Erythroblast (primary cell): Measurements from ENCODE around the gene KCNB1.
A peak's percentile ranks its signal among the peaks of the same experiment; 100 is the strongest.
"Not testable (repeated sequence)": the region's sequence is repeated elsewhere in the genome, so short reads cannot be mapped to it uniquely, and the experiment has no call there.

Experiments
- DNase-seq, 2 experiments: peaks; one replicate each; lab custom pipeline; 2025; lab: John Stamatoyannopoulos, UW
- GATA1 ChIP-seq: IDR thresholded peaks from 2 replicates; pipeline ENCODE4 v1.6.1; 2011; ENCODE audit warnings: low read depth, mild to moderate bottlenecking, control low read depth, low read length, moderate library complexity
- POLR2A ChIP-seq: IDR thresholded peaks from 2 replicates; pipeline ENCODE4 v1.6.1; 2011; ENCODE audit warnings: mild to moderate bottlenecking, low read length

The KCNB1 gene

DNA sequence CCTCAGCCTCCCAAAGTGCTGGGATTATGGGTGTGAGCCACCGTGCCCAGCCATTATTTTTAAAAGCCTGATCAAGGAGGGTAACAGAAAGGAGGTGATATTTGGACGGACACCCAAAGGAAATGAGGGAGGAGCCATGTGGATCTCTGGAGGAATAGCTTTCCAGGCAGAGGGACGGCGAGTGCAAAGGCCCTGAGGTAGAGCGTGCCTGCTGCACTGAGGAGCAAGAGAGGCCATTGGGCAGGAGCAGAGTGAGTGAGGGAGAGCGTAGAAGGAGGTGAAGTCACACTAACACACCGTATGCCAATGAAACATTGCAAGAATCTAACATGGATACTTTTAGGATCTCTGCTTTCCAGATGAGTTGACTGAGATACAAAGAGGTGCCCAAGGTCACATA is 145.7 kb downstream of the KCNB1 start:
- TF ChIP-seq POLR2A = no peak
- TF ChIP-seq GATA1 = no peak
- no peak for DNase-seq

DNA sequence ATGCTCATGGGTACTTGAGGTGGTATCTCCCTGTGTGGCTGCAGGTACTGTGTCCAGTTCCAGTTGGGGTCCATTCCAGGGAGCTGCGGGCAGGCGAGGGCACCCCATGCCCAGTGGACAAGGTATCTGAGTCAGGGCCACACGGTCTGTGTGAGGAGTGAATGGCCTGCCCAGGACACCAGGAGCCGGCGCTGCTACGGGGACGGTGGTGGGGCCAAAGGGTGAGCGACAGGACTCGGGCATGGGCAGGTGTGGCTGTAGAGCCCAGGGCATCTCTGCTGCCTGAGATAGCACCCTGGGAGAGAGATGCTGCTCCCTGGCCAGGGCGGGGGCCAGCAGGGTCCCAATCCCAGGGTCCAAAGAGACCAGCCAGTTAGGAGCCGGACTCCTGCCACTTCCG is 147.0 kb downstream of the KCNB1 start:
- TF ChIP-seq POLR2A (no peak), GATA1 (no peak)
- DNase-seq = no peak

DNA sequence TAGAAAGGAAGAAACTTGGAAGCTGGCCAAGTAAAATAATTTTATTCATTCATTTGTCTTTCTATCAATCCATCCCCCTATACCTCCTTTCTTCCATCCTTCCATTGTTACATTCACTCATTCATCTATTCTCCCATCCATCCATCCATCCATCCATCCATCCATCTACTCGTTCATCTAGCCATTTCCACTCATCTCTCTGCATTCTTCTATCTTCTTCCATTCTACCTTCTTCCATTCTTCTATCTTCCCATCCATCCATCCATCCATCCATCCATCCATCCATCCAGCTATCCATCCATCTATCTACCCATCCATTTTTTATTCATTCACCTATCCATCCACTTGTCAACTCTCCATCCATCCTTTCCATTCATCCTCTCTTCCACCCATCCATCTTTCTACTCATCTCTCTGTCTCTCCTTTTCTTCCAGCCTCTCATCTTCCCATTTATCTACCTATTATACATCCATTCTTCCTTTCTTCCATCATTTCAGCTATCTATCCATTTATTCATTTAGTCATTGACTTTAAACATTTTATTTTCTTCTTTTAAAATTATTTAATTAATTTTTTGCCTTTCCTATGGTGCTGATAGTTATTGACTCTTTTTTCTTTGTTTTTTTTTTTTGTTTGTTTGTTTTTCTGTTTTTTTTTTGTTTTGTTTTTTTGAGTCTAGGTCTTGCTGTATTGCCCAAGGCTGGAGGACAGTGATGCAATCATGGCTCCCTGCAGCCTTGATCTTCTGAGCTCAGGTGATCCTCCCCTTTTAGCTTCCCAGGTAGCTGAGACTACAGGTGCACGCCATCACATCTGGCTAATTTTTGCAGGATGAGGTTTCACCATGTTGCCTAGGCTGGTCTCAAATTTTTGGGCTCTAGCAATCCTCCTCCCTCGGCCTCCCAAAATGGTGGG is 151.5 kb downstream of the KCNB1 start:
- DNase-seq = no peak
- TF ChIP-seq GATA1 = no peak
- no peak for TF ChIP-seq POLR2A

DNA sequence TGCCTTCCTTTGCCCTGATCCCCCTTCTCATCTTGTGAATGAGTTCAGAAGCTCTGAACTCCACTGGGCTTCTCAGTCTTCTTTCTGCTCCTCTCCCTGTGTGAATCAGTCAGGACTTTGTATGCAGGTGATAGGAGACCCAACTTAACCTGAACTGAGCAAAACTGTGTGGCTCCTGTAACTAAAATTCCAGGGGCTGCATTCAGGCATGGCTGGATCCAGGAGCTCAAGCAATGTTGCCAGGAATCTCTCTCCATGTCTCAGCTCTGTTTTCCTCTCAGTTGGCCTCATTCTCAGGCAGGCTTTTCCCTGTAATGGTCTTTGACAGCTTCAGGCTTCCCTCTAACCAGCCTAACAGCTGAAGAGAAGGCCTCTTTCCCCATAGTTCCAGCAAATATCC is 153.7 kb downstream of the KCNB1 start:
- DNase-seq = no peak
- TF ChIP-seq GATA1 = no peak
- TF ChIP-seq POLR2A = no peak

DNA sequence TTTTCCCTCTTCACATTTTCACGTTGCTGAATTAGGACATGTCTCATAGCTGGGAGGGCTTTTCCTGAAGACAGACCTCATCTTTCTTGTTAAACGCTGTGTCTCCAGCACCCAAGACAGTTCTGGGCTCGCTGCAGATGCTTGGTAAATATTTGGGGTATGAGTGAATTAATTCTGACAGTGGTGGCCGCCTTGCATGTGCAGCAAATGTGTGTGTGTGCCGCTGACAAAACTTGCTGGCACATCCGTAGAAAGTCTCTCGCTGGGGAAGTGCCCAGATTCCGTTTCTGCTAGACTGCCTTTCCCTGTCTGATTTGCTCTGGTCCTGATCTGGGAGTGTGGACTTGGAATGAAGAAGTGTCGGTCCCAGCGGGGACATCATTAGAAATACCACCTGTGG is 156.4 kb downstream of the KCNB1 start:
- no peak for DNase-seq
- no peak for TF ChIP-seq GATA1

DNA sequence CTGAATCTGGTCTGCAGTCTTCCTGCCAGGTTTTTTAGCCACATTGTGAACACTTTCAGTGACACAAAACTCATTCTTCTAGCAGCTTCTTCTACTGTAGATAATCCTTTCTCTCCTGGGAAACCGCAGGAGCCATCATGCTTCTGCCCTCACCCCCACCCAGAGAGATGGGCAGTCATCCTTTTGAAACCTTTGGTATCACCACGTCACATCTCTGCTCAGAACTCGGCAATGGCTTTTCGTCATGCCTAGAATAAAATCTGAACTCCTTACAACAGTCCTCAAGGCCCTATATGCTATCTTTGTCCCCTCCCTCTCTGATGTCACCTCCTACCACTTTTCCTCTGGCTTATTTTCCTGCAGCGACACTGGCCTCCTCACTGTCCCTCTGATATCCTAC is 158.2 kb downstream of the KCNB1 start:
- TF ChIP-seq GATA1 (no peak), POLR2A (no peak)
- no peak for DNase-seq

DNA sequence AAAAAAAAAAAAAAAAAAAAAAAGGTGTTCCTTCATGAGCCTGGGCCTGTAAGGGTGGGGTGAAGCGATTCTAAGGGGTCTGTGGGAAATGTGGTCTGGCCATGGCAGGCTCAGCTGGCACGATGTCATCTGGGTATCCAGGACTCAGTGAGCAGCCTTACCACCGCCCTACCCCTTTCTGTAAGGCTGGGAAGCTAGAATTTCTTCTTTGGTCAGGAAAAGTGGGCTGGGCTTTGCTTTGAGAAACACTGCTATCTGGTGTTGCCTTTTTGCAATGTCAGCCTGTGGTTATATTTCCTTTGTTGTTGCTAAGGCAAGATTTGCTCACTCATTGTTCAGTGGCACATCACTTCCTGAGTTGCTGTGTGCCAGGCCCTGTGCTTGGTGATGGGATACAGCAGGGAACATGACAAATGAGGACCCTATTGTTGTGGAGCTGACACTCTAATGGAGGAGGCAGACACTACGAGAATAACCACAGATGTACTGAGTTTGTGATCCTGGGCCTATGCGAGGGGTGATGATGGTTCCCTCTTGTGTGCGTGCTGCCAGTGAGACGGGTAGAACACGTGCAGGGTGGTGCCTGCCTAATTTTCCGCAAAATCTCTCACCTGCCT is 158.7 kb downstream of the KCNB1 start:
- TF ChIP-seq POLR2A = no peak
- TF ChIP-seq GATA1 = no peak
- DNase-seq = peak; percentile 34 to 46

DNA sequence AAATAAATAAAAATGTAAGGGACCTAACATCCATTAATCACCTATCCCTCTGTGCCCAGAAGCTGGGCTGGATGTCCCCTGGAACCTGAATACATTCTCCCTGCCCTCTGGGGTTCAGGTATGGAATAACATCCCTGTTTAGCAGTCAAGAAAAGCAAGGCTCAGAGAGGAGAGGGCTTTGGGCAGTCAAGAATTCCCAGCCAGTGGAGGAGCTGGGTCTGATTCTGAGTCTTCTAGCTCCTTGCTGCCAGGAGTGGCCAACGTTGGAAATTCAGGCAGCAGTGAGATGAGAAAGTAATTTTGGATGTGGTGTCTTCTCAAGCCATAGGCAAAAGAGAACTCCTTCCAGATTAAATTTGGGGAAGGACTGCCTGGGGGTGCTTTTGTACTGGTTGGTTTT is 162.0 kb downstream of the KCNB1 start:
- peak in 1 of 2 experiments; percentile 15 for DNase-seq
- TF ChIP-seq POLR2A (no peak), GATA1 (no peak)

DNA sequence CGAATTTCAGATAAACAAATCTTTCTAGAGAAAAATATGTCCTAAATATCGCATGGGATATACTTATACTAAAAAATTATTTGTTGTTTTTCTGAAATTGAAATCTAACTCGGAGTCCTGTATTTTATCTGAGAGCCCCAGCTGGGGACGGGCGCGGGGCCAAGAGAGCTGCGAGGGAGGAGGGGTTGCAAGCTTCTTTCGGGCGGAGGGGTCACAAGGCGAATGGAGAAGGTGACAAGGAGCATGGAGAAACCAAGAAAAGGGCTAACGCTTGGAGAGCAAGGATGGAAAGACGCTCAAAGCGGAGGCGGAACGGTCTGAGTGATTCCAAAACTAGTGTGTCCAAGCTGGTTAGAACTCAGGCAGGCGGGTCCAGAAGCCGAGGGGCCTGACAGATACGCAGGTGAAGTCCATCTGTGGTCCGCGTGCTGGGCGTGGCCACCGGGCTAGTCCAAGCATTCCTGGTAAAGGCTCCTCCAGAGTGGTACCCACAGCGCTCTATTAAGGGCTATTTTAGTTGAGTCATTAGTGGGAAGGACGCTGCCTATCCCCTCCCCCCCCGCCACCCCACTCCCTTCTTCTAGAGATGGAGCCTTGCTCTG is 163.2 kb downstream of the KCNB1 start:
- DNase-seq = peak; percentile 66 to 70
- no peak for TF ChIP-seq POLR2A
- no peak for TF ChIP-seq GATA1

DNA sequence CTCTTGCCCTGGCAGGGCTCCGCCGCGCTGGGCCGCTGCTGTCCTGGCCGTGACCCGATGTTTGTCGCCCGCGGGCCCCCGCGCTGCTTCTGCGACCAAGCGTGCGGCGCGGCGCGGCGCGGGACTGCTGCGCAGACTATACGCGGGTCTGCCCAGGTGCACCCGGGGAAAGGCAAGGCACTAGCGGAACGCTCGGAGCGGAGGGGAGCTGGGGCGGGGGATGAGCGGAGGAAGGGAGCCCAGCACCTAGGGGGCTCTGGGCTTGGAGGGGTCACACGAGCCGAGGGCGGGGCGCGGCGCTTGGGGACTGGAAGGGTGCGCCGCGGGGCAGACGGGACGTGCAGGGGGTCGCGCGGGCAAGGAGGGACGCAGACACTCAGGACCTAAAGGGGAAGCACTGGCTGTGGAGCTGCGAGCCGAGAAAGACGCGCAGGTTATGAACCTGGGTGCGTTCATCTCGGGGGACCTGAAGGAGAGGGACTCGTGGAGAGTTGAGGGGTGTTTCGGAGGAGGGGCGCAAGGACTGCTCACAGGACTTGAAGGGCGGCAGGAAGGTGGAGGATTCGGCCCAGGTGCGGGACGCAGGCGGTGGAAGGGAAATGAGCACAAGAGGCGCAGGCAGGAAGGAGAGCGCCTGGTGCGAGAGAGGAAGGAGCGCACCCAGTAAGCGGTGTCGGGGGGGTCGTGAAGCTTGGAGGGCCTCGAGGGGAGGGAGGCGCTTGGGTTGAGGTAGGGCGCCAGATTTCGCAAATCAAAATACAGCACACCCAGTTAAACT is 163.8 kb downstream of the KCNB1 start:
- TF ChIP-seq GATA1 (no peak), POLR2A (no peak)
- DNase-seq = no peak

DNA sequence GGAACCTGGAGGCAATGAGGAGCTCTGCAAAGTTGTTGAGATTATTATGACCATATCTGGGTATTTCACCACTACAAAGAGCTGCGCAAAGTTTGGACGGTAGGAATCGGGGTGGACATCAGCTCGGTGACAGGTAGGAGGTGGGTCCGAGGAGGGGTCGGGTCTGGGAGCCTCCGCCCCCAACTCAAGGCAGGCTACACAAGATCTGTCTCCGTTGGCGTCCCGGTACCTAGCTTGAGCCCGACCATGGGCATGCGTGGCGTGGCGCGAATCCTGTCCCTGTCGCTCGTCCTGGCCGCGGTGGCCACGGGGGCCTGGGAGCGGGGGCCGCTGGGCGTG is 164.4 kb downstream of the KCNB1 start:
- TF ChIP-seq POLR2A (no peak), GATA1 (no peak)
- DNase-seq = no peak

DNA sequence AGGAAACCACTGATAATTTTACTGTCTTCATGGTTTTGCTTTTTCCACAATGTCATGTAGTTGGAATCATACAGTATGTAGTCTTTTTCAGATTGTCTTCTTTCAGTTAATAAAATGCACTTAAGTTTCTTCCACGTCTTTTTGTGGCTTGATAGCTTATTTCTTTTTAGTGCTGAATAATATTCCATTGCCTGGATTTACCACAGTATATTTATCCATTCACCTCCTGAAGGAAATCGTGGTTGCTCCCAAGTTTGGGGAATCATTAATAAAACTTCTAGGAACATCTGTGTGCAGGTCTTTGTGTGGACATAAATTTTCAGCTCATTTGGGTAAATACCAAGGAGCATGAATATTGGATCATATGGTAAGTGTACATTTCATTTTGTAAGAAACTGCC is 165.8 kb downstream of the KCNB1 start:
- no peak for DNase-seq
- TF ChIP-seq GATA1 = no peak
- TF ChIP-seq POLR2A = no peak

DNA sequence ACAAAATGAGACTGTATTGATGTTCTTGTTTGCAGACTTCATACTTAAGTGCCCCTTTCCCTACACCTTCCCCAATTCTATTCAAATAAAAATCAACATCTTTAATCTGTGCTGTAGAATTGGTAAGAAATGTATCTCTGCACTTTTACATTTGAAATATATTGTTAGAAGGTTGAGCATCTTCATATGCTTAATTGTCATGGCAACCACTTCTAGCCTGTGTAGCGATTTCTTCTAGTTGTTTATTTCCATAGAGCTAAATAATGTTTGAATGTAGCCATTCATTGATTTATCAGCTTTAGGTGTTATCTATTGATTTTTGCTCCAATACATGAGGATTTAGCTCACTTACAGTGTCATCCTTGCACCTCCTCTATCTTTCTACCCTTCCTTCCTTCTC is 166.9 kb downstream of the KCNB1 start:
- DNase-seq = no peak
- no peak for TF ChIP-seq GATA1
- no peak for TF ChIP-seq POLR2A

DNA sequence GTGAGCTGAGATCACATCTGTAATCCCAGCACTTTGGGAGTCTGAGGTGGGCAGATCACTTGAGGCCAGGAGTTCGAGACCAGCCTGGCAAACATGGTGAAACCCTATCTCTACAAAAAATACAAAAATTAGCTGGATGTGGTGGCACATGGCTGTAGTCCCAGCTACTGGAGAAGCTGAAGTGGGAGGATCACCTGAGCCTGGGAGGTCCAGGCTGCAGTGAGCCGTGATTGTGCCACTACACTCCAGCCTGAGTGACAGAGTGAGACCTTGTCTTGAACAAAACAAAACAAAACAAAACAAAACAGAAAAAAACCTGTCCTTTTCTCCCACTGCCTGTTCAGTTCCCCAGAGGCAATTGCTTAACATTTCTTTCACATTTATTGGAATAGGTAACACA is 168.4 kb downstream of the KCNB1 start:
- DNase-seq = not testable (repeated sequence)
